ENCODE results near the gene TRIM46. TPM values are rescaled to one million over a fixed set of nuclear protein-coding genes. Genes with fewer than 3 reads are reported as not detected.
"Not testable (repeated sequence)": the region's sequence is repeated elsewhere in the genome, so short reads cannot be mapped to it uniquely, and the experiment has no call there.

TRIM46 gene
- total RNA-seq, 1 donor: 6.5 TPM

DNA sequence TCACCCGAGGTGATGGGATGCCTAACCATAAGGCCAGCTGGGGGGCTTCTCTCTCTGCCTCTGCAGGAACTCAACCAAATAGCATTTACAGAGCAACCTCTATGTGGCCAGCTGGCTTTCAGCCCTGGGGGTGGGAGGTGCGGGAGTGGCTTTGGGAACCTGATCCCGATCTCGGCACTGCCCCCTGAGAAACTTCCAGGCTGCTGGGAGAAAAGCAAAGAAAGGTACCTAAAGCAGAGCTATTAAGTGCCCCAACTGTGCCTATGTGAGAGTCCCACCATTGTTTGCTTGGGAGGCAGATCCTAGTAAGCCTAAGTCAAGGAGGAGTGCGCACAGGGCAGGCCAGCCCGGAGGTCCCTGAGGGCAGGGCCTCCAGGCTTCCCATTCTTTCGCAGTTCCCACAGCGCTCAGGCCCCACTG is 7.6 kb upstream of the TRIM46 start:
- TF ChIP-seq, protein P1, sequence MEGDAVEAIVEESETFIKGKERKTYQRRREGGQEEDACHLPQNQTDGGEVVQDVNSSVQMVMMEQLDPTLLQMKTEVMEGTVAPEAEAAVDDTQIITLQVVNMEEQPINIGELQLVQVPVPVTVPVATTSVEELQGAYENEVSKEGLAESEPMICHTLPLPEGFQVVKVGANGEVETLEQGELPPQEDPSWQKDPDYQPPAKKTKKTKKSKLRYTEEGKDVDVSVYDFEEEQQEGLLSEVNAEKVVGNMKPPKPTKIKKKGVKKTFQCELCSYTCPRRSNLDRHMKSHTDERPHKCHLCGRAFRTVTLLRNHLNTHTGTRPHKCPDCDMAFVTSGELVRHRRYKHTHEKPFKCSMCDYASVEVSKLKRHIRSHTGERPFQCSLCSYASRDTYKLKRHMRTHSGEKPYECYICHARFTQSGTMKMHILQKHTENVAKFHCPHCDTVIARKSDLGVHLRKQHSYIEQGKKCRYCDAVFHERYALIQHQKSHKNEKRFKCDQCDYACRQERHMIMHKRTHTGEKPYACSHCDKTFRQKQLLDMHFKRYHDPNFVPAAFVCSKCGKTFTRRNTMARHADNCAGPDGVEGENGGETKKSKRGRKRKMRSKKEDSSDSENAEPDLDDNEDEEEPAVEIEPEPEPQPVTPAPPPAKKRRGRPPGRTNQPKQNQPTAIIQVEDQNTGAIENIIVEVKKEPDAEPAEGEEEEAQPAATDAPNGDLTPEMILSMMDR (IDR thresholded peaks at IDR 0.05; ENCODE audit: insufficient read depth, low read depth, low read length): no peak
- no peak for DNase-seq (ENCODE audit: low read depth)
- no peak overlapping the region for H3K4me3 ChIP-seq (ENCODE audit: low read depth, low read length)

DNA sequence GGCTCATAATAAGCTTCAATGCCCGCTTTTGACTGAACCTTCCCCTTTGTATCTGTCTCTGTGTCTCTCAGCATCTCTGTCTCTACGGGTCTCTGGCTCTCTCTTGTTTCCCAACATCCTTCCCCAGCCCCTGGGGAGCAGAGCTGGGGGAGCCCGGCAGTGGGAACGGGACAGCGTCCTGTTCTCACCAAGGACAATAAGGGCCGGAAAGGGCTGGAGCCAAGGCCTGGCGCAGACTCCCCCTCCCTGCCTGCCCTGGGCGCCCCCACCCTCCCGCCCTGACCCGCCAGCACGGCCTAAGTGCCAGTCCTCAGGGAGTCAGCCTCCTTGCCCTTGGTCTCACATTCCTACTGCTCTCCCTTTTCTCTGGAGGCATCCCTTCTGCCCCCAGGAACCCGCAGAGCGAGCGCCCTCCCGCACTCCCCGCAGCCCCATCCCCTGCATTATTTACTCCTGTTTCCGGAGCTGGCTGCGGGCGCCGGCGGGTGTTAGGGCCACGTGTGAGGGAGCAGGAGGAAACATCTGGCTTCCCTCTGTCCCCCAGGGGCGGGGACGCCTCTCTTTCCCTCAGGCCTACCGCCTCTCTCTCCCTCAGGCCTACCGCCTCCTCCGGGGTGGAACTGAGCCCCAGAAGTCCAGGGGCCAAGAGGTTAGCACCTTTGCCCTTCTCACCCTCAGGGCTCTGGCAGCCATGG is 7.0 kb upstream of the TRIM46 start:
- TF ChIP-seq, protein P1 (IDR thresholded peaks at IDR 0.05; ENCODE audit: insufficient read depth, low read depth, low read length): no peak
- H3K4me3 ChIP-seq (ENCODE audit: low read depth, low read length): no peak overlapping the region
- peak; percentile 39 for DNase-seq (ENCODE audit: low read depth)

DNA sequence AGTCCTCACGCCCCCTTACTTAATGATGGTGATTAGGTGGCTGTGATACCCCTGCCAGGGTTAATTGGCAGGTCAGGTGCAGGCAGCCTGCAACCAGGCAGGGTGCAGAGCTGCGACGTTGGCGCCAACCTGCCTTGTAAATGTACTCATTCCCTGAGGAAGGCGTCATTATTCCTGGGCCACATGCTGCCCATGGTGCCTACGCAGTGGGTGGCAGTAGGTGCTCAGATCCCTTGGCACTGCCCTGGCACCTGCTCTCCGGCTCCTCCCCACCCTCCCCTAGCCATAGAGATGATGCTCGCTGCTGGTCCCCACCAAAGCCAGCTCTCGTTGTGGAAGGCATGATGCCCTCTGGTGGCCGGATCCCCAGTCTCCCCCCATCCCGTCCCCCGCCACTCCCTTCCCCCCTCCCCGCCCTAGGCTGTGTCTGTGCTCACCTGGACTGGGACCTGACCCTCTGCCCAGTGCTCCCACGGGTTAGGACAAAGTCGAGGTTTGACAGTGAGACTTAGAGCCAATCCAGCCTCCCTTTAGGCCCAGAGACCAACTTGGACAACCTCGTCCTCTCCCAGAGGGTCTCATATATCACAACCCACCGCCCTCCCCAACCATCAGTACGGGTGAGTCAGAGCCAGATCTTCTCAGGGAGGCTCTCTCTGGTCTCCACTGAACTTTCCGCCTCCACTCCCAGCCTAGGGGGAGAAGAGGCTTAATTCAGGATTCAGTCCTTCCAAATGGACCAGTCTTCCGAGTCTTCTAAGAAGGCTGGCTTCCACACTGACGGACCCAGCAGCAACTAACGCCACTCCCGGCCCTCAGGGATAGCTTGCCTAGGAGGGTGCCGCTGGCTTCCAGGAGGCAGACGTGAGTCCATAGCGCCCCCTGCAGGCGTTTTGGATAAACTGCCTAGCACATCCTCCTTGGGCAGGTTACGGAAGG is 6.2 kb upstream of the TRIM46 start:
- TF ChIP-seq, protein P1 (IDR thresholded peaks at IDR 0.05; ENCODE audit: insufficient read depth, low read depth, low read length): peak; percentile 90
- H3K4me3 ChIP-seq (ENCODE audit: low read depth, low read length): no peak overlapping the region
- DNase-seq (ENCODE audit: low read depth): peak; percentile 86

DNA sequence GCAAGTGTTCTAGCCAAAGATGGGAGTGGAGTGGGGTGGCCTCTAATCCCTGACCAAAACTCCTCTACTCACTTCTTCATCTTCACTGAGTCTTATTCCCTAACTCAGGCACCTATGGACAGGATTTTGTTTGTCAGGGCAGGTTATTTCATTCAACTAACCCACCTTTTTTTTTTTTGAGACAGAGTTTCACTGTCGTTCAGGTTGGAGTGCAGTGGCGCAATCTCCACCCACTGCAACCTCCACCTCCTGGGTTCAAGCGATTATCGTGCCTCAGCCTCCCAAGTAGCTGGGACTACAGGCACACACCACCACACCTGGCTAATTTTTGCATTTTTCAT is 5.6 kb upstream of the TRIM46 start:
- H3K4me3 ChIP-seq (ENCODE audit: low read depth, low read length); DNase-seq (ENCODE audit: low read depth): not testable (repeated sequence)

DNA sequence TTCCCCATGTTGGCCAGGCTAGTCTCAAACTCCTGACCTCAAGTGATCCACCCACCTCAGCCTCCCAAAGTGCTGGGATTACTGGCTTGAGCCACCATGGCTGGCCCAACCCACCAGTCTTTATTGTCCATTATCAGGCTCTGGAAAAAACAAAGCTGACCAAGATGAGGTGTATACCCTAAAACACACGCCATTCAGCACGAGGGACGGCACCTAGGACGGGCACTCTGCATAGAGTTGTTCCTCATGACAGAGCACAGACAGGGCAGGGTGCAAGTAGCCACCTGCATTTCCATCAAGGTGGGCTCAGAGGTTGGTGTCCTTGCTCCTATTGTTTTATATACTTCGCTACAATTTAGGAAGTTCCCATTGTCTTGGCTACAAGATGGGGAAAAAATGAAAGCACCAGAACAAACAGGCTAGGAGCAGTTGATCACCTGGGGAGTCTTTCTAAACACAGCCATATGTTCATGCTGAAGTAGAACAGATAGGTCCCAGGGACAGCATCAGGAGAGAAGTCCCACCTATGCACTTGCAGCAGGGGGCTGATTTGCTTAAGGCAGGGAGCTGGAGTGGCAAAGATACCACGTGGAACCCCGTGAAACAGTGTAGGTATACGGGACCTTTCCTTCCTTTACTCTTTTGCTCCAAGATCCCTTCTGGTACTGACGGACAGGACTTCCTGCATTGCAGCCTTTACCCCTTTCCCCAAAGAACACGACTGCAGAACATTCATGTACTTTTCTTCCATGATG is 5.0 kb upstream of the TRIM46 start:
- TF ChIP-seq, protein P1 (IDR thresholded peaks at IDR 0.05; ENCODE audit: insufficient read depth, low read depth, low read length): no peak
- no peak overlapping the region for H3K4me3 ChIP-seq (ENCODE audit: low read depth, low read length)
- DNase-seq (ENCODE audit: low read depth): no peak

DNA sequence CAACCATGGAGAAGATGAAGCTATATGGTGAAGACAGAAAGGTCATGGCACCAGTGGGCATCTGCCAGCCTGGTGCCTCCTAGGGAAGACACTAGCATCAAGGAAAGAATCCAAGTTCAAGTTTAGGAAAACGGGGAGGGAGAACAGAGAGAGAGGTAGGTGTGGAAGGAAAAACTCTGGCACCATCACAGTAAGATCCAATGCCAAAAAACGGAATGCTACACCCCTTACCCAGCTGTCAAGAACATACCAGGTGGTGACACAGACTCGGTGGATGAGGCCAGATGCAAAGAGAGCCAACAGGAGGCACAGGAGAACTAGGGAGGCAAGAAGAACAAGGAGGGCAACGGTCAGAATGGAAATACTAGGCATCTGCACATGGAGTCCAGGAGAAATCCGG is 4.1 kb upstream of the TRIM46 start:
- DNase-seq (ENCODE audit: low read depth): no peak
- H3K4me3 ChIP-seq (ENCODE audit: low read depth, low read length): no peak overlapping the region
- TF ChIP-seq, protein P1 (IDR thresholded peaks at IDR 0.05; ENCODE audit: insufficient read depth, low read depth, low read length): no peak

Data from fibroblast of villous mesenchyme (primary cell).